Sigmoid colon (tissue), 3 donors: ENCODE measurements around the gene CCR8.

Source experiments
- POLR2A ChIP-seq, 2 donors: fragments of 450-650 bp; IDR thresholded peaks; one replicate each; pipeline ENCODE4 v1.6.1; 2016; ENCODE audit warnings: antibody characterized with exemption in 2 of 2, mild to moderate bottlenecking in 2 of 2, moderate library complexity in 2 of 2
- TF ChIP-seq, protein P1 (sequence below), 4 experiments: fragments of 450-650 bp in 3 of 4; fragments of 200-600 bp in 1 of 4; IDR thresholded peaks; one replicate each; pipeline ENCODE4 v1.5.1; 2016 to 2019; ENCODE audit warnings: antibody characterized with exemption in 4 of 4, mild to moderate bottlenecking in 3 of 4, moderate library complexity in 2 of 4

DNA sequence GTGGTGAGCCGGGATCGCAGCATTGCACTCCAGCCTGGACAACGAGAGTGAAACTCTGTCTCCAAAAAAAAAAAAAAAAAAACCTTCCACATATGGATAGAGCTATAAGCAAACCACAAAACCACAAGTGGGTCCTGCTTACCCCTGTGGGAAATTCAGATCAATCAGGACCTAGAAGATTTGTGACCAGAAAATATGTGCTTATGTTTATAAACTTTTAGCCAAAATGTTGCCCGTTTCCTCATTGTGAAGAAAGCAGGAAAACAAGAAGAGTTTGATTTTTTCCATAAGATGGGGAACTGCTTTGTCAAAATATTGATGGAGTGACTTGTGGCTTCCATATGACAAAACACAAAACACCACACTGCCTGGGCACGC, 50.3 kb downstream of the CCR8 start:
- TF ChIP-seq POLR2A (IDR thresholded peaks at IDR 0.05) = no peak
- TF ChIP-seq, protein P1, sequence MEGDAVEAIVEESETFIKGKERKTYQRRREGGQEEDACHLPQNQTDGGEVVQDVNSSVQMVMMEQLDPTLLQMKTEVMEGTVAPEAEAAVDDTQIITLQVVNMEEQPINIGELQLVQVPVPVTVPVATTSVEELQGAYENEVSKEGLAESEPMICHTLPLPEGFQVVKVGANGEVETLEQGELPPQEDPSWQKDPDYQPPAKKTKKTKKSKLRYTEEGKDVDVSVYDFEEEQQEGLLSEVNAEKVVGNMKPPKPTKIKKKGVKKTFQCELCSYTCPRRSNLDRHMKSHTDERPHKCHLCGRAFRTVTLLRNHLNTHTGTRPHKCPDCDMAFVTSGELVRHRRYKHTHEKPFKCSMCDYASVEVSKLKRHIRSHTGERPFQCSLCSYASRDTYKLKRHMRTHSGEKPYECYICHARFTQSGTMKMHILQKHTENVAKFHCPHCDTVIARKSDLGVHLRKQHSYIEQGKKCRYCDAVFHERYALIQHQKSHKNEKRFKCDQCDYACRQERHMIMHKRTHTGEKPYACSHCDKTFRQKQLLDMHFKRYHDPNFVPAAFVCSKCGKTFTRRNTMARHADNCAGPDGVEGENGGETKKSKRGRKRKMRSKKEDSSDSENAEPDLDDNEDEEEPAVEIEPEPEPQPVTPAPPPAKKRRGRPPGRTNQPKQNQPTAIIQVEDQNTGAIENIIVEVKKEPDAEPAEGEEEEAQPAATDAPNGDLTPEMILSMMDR (IDR thresholded peaks at IDR 0.05) = no peak
